Activated CD4-positive, alpha-beta T cell treated with anti-CD3 and anti-CD28 coated beads, Interleukin-2, amount 50 U/mL, for 48 hours (primary cell): Measurements from ENCODE around the gene THAP2.
A peak's percentile ranks its signal among the peaks of the same experiment; 100 is the strongest.

Experiments
- DNase-seq, 2 experiments: peaks; one replicate each; pipeline ENCODE4 v3.0.0-alpha.2; 2020

Gene THAP2

DNA sequence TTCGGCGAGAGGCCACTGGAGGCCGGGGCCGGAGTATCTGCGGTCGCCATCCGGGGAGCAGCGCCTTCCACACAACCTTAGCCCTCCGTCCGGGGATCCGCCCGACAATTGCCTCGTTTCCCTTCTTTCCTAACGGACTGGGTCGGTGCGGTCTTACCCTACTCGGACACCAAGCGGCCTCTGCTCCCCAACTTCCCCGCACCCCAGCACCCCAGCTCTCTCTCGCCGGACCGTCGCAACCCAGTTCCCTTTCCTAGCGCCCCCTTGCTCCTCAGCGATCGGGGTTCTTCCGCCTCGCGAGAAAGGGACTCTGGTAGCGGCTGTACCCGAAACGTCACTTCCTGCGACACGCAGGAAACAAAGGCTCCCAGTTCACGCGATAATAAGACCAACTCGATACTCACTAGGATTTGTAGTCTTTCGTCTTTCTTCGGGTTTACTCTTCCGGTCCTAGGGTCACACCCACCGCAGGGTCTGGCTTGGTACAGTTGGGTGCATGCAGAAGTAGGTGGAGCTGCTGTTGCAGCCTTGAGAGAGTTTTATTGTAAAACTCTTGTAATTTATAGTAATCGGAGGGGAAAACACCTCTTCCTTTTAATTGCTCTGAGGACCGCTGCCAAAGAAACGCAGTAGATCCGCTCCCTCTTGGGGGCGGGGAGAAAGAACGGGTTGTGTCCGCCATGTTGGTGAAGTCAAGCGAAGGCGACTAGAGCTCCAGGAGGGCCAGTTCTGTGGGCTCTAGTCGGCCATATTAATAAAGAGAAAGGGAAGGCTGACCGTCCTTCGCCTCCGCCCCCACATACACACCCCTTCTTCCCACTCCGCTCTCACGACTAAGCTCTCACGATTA lies at the start of gene THAP2, which contains the start of gene ZFC3H1:
TSS of gene THAP2 (plus strand) at position 741 of the 850 bp plus-strand sequence. CDS start 209 bp downstream, outside the sequence.
TSS of gene ZFC3H1 (minus strand) at position 288 of the 850 bp plus-strand sequence. CDS start at position 50, 238 bp downstream.
- peak; percentile 80 to 87 for DNase-seq

DNA sequence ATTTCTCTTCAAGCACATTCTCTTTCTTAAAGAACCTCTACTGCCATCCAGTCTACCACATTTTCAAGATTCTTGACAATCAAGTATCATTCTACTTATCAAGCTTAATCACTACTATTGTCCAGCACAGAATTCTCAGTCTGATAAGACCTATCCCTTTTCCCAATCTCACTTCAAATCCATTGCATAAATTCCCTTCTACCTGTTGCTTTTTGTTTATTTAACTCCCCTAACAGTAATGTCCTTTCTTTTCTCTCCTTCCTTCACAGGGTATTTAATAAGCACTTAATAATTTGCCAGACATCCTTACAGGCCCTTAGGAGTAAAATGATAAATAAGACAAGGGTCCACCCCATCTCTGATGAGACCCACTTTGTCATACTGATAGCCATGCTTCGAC lies 42.2 kb upstream of the THAP2 start:
- DNase-seq: no peak

DNA sequence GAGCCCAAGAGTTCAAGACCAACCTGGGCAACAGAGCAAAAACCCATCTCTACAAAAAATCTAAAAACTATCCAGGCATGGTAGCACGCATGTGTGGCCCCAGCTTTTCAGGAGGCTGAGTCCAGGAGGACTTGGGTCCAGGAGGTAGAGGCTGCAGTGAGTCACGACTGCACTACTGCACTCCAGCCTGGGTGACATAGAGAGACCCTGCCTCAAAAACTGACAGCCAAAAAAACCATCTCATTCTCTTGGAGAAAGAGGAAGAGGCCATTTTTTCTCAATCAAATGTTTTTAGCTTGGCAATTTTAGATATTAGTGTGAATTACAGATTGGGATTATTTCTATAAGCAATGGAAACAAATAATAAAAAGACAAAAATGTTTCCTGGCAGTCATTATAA lies 38.6 kb upstream of the THAP2 start:
- no peak for DNase-seq

DNA sequence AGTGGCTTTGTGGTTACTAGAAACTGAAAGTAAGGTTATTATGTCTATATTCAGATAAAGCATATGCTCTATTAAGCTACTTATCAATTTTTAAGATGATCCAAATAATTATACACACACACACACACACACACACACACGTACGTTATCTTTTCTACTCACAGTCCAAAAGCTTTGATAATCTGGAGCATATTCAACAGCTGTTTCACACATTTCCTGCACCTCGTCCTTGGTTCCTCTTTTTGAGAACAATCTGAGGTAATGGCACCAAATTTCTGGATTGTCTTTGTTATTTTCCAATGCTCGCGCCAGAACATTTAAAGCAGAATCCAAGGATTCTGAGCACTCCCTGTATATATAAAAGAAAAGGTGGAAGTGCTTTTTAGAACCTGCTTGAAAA lies 38.0 kb upstream of the THAP2 start:
- DNase-seq: no peak

DNA sequence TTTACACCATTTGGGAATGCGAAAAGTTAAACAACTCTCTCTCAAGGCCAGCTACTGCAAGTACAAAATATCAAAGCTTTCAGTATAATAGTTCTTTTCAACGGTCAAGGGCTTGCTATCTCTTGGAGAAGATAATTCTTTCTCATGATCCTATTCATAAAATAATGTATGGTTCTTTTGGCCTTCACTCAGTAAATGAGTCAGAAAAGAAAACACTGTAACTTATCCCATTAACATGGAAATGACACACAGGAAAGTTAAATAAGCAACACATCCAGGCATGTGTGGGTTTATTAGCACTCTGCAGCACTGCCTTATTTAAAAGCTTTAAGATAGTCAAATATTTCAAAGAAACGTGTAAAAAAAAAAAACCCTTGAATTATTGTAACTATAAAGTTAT lies 37.3 kb upstream of the THAP2 start:
- DNase-seq: no peak

DNA sequence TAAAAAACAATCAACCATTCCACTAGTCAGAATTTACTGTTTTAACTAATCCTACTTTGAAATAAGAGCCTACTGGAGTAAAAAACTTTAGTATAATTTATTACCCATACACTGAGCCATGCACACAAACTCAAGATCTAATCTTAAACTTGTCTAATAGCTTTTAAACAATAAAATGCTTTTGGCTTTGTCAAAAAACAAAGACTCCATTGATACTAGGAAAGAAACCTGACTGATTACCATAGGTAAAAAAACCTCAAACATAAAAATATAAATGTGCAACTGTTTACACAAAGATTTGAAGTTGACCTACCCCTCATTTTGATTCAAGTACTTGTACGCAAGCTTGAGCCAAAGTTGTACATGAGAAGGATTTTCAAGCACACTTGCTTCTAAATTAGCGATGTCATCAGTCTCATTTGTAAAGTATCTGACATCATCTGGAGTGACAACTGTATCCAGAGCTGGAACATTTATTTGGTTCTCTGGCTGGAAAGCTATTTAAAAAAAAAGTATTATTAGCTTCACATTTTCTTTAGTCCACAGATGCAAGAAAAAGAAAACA lies 36.6 kb upstream of the THAP2 start:
- no peak for DNase-seq

DNA sequence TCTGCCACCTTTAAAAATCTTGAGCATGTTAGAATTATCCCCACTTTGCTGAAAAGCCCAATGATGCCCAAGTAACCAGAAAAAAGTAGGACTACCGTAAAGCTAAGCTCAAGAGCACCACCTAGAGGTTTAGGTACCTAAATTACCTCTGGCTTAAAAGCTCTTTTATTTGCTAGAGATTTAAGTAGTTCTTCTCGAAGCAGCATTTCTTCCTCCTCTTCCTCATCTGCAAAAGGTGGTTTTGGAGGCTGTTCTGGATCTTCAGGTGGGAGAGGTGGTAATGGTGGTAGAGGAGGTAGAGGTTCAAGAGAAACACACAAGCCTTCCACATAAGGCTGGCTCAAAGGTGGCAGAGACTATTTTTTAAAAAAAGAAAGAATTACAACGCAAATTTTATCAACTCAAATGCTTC lies 27.4 kb upstream of the THAP2 start:
- DNase-seq: no peak

DNA sequence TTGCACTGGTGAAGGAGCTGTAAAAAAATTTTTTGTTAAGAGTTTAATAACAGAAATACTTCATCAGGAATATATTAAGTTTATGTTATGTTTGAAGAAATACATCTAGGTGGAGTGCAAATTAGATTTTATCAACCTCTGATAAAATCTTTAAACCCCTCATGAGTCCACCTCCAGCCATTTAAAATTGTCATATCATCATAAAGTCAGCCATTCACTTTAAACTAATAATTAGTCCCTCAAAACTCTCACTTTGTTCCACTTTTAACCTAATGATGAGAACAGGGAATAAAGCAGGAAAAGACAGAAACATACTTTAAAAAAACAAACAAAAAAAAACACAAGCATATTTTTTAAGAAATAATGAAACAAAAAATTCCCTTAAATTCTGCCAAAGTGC lies 25.6 kb upstream of the THAP2 start:
- DNase-seq: no peak

DNA sequence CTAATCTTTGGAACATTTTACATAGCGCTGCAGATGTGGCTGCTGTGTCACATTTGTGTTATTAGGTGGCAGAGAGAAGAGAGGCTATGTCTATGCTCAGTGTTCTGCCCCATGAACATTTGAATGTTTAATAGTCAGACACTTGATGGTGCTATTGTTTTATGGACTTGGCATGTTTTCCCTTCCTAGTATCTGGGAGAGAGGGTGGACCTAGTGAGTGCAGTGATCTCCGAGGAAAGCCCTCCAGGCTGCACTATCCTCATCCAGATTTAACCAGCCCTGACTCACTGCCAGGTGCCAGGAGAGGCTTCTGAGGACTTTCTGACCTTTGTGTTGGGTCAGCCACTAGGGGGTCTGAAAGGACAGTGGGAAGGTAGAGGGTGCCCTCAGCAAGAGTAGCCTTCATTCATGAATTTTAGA lies 24.8 kb upstream of the THAP2 start:
- DNase-seq: peak in 1 of 2 experiments; percentile 12

DNA sequence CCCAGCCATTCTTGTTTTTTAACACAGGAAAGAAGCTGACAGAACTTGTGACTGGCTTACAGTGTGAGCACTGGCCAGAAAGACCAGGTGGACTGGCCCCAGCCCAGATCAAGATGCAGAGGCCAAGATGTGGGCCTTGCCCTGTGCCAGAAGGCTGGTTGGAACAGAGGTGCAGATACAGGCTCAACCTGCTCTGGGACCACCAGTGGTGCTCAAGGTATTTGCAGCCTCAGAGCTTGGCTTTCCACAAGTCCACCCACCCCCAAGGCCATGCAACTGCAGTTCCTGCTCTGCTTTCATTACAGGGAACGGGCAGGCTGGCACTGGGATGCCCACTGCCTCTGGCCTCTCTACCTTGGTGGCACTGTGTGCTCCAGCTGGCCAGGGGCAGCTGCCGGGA lies 23.8 kb upstream of the THAP2 start:
- DNase-seq: no peak

DNA sequence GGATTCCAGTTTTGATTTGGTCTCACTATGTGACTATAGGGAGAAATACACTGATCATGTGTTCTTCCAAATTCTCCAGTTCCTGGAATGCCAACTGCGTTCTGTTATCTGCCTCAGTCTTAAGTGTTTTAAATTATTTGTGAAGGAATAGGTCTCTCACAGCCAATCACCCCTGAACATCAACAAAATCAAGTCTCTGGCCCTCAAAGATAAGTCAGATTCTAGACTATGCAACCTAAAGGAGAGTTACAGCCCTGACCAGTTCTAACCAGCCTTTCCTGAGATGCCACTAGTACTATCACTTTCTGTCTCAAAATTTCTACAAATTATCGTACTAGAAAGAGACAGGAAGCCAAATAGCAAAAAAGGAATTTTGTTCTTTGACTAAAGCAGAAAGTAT lies 22.7 kb upstream of the THAP2 start:
- no peak for DNase-seq

DNA sequence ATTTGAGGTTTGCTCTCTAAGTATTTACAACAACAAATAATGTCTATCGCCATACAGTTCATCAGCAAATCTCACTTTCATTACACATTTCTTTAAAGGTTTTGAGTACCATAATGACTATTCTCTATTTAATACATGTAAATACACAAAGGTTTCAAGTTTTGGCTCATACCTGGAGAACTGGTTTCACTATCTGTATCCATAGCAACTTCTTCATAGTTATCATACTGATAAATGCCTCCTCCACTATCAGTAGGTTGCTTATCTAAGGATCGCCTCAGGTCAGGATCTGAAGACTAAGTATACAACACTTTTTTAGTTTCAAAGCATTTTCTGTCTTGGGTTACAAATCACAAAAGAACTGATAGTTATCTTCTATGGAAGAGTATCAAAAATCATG lies 21.8 kb upstream of the THAP2 start:
- DNase-seq: no peak

DNA sequence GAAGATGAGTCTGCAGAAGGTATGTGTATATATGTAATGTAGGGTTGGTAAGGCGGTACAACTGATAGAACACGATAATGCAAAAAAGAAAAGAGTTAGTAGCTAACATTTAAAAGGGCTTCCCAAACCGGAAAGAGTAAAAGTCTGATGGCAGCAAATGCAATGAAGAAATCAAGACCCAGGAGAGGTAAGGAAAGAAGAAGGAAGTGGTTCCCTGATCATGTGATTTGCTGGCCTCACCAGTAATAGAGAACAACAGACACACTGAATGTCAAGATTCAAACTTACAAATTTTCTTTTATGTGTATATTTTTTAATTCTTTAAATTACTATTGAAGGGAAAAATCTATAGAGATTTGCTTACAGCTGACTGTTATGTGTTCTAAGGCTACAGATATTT lies 18.8 kb upstream of the THAP2 start:
- no peak for DNase-seq

DNA sequence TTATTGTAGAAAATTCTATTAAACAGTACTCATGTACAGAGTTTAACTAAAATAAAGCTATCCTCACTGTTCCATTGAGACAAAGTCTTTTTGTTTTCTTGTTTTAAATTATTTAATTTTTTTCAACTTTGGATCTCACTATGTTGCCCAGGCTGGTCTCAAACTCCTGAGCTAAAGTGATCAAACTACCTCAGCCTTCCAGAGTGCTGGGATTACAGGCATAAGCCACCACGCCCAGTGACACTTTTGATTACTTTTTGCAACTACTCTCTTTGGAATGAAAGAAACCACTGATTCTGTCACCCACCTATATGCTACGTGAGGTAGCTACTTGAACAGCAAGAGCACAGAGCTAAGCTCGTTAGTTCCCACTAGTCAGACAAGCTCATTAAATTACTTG lies 17.6 kb upstream of the THAP2 start:
- DNase-seq: no peak

DNA sequence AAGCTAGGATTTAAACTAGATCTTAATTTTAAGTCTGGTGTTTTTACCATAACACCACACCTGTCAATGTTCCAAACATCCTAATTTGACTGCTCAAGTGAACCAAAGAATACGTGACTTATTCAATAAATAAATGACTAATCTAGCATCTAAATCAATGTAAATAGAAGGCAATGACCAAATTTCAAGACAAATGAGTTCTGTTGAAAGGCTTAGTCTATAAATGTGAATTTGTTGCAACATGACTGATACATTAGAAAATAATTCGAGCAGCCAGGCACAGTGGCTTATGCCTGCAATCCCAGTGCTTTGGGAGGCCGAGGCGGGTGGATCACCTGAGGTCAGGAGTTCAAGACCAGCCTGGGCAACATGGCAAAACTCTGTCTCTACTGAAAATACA lies 15.6 kb upstream of the THAP2 start:
- DNase-seq: no peak

DNA sequence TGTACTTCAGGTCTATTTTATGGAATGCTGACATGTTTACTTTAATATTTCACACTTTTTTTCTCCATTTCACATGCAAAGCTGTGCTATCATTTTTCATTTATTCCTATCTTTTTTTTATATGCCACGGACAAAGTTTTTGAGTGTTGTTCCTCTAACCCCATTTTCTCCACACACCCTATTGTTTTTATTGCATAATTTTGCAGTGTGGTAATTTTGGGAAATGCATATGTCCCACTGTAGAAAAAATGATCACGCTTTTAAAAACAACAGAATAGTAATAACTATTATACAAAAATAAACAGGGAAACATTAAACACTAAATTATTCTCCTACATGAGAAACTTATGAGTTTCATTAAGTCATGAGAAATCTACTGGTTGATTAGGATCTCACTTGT lies 14.7 kb upstream of the THAP2 start:
- no peak for DNase-seq

DNA sequence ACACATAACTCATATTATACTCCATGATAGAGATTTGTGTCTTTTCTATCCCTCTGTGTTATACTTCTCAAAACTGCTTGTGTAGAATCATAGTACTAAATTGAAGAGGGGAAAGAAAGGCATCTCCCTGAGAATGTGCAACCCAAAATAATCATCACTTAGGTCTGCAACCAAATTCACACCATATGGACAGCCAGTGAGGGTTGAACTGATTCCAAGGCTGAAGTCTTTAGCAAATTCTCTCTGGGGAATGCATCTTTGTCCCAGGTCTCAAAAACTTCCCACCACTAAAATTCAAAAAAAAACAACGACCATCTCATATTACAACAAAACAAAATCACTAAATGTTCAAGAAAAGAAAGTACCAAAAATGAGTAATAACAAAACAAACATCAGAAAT lies 11.4 kb upstream of the THAP2 start:
- DNase-seq: no peak

DNA sequence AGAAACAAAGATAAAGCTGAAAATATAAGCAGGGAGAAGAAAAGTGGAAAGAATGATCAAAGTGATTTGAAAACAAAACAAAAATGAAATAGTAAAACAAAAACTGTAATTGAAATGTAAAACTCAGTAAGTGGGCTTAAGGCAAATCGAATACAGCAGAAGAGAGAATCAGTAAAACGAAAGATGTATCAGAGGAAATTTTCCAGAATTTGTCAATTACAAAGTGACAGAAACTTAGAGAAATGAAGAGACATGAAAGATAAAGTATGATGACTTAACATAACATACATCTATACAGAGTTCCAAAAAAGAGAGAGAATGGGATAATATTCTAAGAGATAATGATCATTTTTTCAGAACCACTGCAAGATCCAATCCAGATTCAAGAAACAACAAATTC lies 11.0 kb upstream of the THAP2 start:
- no peak for DNase-seq

DNA sequence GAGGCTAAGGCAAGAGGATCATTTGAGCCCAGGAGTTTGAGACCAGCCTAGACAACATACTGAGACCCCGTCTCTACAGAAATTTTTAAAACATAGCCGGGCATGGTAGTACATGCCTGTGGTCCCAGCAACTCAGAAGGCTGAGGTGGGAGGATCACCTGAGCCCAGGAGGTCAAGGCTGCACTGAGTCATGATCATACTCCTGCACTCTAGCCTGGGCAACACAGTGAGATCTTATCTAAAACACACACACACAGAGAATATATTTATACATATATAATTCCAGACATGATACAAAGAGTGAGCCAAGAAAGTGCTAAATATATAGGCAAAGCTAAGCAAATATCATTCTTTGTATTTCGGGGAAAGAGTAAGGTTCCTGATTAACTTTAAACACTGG lies 9.9 kb upstream of the THAP2 start:
- no peak for DNase-seq

DNA sequence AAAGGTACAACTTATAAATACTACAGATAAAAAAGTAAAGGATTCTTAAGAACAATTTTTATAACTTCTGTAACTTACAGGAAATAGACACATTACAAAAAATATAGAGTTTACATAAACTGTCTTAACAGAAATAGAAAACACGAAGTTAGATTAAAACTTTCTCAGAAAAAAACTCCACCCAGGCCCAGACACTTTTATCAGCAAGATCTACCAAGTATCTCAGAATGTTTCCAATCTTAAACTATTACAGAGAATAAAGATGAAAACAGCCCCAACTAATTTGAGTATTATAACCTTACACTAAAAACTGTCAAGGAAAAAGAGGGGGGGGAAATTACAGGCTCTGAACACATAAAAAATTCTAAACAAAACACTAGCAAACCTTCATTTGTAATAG lies 8.6 kb upstream of the THAP2 start:
- no peak for DNase-seq

DNA sequence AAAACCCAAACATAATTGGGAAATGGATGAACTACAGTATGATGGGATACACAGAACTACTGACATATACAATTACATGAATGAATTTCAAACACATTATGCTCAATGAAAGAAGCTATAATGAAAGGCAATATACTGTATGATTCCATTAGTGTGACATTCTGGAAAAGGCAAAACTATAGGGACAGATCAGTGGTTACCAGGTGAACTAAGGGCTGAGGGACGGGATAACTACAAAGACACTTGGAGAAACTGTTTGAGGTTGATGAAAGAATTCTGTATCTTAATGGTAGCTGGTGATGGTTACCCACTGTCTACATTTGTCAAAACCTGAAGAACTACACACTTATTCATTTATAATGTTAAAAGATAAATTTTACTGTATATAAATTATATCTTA lies 8.2 kb upstream of the THAP2 start:
- DNase-seq: no peak

DNA sequence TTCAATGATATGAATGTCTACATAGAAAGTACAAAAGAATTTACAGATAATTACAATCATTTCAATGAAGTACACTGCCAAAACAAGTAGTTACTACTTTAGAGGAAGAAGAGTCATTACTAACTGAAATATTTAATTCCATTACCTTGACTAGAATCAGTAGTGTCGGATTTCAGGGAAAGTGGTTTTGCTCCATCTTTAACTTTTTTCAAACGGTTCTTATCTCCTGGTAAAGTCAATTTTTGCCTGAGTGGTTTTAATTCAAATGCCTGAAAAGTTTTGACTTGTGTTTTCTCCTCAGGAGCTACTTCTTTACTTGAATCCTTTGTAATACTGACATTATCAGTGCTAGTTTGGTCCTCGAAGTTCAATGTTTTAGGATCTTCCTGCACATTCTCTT lies 7.4 kb upstream of the THAP2 start:
- DNase-seq: no peak

DNA sequence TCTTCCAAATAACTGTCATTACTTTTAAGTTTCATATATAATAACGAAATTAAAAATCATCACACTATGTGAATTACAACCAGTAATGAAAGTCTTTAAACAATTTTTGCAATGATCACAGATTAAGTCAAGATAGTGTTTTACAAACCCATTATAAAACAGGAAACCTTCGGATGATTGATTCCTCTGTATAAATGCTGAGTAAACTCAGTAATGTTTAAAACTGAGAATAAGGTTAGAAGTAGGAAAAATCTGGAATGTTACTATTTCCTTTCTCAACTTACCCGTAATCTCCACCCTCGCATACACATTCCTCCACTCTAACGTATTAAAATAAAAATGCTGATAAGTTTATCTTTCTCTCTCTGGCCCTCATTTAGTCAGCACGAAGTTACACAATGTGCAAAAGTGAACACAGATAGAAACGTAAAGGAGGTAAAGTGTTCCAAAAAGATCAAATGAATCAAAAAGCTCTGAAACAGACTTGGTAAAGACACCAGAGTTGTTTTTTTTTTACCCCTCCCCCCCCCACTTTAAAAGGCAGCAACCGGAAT lies 2.0 kb upstream of the THAP2 start:
- DNase-seq: no peak

DNA sequence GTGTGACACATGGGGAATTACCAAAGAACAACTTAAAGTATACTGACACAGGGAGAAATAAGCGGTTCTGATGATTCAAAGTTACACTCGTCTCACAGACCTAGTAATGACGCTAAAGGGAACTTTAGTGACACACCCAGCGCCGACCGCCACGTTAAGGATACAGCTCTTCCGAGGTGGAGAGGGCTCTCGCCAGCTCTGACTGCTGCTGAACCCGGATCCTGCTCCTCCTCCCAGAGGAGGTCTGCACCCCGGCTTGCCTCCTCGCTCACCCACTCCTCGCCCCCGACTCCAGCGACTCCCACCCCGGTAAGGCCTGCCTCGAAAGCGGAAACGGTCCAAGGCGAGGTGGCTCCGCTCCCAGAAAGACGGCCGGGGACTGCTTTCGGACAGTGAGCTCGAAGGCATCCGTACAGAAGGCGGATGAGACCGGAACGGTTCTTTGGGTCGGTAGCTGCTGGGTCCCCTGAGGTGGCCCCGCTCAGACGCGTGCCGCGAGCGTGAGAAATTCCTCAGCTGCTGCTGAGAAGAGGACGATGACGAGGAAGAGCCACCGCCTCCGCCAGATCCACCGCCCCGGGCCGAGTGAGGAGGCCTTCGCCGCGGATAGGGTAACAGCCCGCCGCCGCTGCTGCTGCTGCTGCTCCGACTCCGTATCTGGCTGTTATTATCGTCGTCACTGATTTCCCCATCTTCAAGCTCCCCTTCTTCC lies 1.1 kb upstream of the THAP2 start:
- peak; percentile 72 to 80 for DNase-seq
